ENCODE measurements around the gene GCNT1.
"Not testable (repeated sequence)": the region's sequence is repeated elsewhere in the genome, so short reads cannot be mapped to it uniquely, and the experiment has no call there.

GRCh38 chr9:76479337-76479736 lies 20.4 kb downstream of the GCNT1 start:
- TF ChIP-seq CTCF, POLR2A (IDR thresholded peaks at IDR 0.05): not testable (repeated sequence)
